HK-2 (cell line): ENCODE results near the gene BDKRB1.

ENCODE experiments used
- DNase-seq: peaks from one replicate; pipeline ENCODE4 v3.0.0-alpha.2; 2018; ENCODE audit not compliant: unreplicated experiment

The BDKRB1 gene

GRCh38 chr14:96255501-96256366, at the start of gene BDKRB1:
BDKRB1 (plus strand) TSS chr14:96256210; CDS start chr14:96263683, 7,473 bp downstream.
- DNase-seq, result no peak

DNA sequence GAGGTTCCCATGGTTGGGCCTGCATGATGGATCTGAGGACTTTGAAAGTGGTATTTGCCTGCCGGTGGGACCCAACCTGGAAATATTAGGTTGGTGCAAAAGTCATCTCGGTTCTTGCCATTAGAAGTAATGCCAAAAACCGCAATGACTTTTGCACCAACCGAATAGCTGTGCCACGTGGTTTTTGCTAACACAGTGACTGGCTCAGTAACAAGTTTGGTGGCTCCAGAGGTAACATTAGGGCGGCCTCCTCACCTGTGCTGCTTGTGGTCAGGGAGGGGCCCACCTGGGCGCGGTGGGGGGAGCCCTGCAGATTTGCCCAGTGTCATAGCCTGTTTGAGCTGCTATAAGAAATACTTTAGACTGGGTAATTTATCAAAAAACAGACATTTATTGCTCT, 49.5 kb upstream of the BDKRB1 start:
- DNase-seq, result no peak

DNA sequence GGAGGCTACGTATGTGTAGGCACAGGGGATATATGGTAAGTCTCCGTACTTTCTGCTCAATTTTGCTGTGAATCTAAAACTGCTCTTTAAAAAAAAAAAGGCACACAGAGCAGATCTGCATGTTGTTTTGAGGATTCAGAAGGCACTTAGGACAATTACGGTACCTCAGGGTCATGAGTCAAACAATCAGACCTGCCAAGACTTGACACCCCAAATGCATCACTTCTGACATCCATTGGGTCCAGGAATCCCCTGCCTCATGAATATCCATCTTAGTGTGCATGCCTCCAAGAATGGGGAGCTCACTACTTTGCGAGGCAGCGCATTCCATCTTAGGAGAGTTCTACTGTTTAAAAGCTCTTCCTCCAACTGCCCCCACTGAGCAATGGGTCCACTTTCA, 48.3 kb upstream of the BDKRB1 start:
- DNase-seq, result no peak

DNA sequence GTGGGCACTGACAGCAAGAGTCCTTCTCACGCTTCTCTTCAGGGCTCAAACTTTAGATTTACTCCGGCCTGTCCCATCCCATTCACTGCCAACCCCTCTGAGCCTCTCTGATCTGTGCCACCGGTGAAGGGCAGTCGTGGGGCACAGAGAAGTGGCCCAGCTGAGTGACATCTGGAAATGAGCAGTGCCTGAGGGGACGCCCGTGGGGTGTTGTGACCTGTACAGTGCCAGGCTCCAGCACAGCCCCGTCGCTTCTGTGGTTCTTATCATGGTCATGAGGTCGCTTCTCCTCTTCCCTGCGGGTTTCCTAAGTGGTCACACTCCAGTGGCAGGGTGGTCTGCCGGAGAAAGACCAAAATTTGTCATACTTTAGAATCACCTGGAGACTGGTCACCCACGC, 47.3 kb upstream of the BDKRB1 start:
- no peak for DNase-seq

DNA sequence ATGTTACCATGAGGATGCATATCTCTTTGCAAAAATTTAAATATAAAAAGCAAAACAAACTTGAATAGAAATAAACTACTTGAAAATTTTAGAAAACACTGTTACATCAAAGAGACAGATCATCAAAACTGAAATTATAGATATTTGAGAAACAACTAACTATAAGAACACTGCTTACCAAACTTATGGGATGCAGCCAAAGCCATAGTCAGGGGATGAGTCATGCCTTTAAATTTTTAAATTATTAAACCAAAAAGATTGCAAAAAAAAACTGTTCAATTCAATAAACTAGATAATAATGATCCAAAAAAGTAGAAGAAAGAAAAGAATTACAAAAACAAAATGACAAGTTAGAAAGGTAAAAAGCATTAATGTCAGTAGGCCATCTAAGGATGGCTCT, 43.9 kb upstream of the BDKRB1 start:
- DNase-seq, result no peak

- DNase-seq, result no peak
Measured at GRCh38 chr14:96212896-96213295, 43.1 kb upstream of the BDKRB1 start.

- no peak for DNase-seq
Measured at GRCh38 chr14:96213871-96214465, 42.0 kb upstream of the BDKRB1 start.

- DNase-seq, result no peak
Measured at GRCh38 chr14:96214793-96215192, 41.2 kb upstream of the BDKRB1 start.

DNA sequence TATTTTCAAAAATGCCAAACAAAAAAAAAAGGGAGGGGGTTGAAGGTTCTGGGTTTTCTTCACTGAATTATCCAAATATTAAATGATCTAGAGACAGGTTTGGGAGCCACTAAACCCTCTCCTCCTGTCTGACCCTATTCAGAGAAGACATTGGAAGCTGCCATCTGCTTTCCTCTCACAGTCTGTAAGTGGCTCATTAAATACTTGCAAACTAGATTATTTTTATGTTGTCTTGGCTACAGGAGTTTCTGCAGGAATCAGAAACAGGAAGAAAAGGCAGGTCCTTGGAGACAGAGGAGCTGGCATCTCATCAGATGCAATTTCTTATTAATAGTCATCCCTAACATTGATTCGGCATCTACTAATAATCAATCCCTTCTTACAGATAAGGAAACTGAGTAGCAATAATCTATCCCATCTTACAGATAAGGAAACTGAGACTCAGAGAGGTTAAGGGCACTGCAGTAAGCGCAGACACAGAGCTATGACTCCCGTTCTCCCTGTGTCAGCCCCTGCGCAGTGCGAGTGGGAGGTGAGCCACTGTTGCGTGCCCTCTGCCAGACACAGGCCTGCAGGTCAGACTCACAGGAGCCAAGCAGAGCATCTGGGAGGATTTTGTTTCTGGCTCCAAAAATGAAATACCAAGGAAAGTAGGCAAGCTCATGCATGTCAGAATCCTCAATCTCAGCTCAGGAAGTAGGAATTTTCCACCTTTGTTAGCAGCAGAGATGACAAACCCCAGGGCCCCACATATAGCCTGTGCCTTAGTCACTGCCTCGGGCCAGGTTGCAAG, 40.4 kb upstream of the BDKRB1 start:
- no peak for DNase-seq

DNA sequence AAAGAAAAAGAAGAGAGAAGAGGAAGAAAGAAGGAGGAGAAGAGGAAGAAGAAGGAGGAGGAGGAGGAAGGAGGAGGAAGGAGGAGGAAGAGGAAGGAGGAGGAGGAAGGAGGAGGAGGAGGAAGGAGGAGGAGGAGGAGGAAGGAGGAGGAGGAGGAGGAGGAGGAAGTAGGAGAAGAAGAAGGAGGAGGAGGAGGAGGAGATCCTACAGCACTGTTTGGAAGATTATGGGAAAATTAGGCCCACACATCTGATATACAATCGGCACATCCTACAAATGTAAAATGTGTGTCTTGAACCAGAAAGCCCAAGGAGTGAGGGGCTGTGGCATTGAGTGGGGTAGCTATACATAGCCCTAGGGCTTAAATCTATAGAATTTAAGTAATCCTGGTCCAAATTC, 39.4 kb upstream of the BDKRB1 start:
- DNase-seq, result no peak

GRCh38 chr14:96217376-96217913, 38.6 kb upstream of the BDKRB1 start:
- no peak for DNase-seq

- DNase-seq, result no peak
Measured at GRCh38 chr14:96221109-96221650, 34.8 kb upstream of the BDKRB1 start.

- DNase-seq, result no peak
Measured at GRCh38 chr14:96221841-96222240, 34.2 kb upstream of the BDKRB1 start.

- DNase-seq, result no peak
Measured at GRCh38 chr14:96224480-96225096, 31.4 kb upstream of the BDKRB1 start.

DNA sequence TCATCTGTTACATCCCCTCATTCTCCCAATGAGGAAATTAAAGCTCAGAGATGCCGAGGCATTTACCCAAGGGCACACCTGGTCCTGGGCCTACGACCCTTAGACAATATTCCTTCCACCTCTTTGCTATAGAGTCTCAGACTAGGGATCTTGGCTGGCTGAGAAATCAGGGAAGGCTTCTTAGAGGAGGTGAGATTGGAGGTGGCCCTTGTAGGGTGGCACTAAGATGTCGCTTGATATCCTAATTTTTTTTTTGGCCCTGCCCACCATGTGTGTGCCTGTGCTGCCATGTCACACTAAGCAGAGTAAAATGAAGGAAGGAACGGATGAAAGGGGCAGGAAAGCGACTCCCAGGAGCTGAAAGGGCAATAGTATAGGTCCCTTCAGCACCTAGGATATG, 30.8 kb upstream of the BDKRB1 start:
- DNase-seq, result no peak

GRCh38 chr14:96225745-96226151, 30.3 kb upstream of the BDKRB1 start:
- DNase-seq, result no peak

GRCh38 chr14:96227428-96227827, 28.6 kb upstream of the BDKRB1 start:
- DNase-seq, result no peak

DNA sequence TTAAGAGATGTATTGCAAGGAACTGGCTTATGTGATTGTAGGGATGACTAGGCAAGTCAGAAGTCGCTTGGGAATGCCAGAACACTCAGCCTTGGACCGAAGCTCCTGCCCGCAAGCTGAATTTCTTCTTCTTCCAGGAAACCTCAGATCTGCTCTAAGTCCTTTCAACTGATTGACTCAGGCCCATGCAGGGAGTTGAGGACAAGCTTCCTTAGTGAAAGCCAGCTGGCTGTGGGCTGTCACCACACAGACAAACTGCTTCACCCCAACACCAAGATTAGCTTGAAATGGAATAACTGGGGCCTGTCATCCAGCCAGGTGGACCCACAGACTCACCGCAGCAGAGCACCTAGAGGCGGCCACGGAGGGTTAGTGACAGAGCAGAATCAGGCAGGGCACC, 26.7 kb upstream of the BDKRB1 start:
- DNase-seq, result no peak

- DNase-seq, result no peak
Measured at GRCh38 chr14:96231056-96231455, 25.0 kb upstream of the BDKRB1 start.

DNA sequence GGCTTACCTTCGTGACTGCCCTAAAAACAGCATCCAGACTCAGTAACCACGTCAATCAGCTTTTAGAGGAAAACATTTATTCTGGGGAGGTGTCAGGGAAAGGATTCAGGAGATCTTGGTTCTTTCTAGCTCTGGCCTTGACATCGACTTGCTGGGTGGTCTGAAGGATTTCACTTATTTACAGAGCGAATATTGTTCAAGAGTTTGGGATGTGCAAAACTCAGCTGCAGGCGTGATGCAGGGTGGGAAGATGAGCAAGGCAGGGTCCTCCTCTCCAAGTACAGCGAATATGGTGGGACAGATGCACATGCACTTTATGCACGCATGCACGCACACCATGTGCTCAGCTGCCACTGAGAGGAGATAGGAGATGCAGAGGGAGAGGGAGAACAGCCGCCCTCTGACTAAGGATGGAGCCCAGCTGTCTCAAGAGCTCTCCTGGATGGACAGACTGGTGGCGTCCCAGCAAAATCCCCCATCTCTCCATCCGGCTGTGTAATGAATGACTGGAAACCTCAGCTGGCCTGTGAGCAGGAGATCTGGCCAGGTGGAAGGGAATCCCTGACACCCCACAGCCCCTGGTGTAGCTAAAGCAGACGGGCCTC, 24.4 kb upstream of the BDKRB1 start:
- DNase-seq, result no peak

GRCh38 chr14:96232506-96232905, 23.5 kb upstream of the BDKRB1 start:
- DNase-seq, result no peak
